Testis (tissue), 3 donors: Measurements from ENCODE around the gene METTL26. TPM values are rescaled to one million over a fixed set of nuclear protein-coding genes. Genes with fewer than 3 reads are reported as not detected.

Experiments used
- DNase-seq: peaks from one replicate; pipeline ENCODE4 v3.0.0-alpha.2; 2019
- H3K27ac ChIP-seq, 2 donors: fragments of 200-600 bp; sonication (generic); one replicate each; pipeline ENCODE4 v1.5.1; 2019
- H3K27me3 ChIP-seq: fragments of 200-600 bp; sonication (generic); one replicate; pipeline ENCODE4 v1.5.1; 2019
- H3K36me3 ChIP-seq: fragments of 200-600 bp; sonication (generic); one replicate; pipeline ENCODE4 v1.5.1; 2017; ENCODE audit warnings: low read depth; ENCODE audit errors: missing control alignments
- H3K4me1 ChIP-seq: fragments of 200-600 bp; sonication (generic); one replicate; pipeline ENCODE4 v1.5.1; 2019
- H3K4me3 ChIP-seq, 2 donors: fragments of 200-600 bp; sonication (generic); one replicate each; pipeline ENCODE4 v1.5.1; 2017 to 2019
- H3K9me3 ChIP-seq: fragments of 200-600 bp; sonication (generic); one replicate; pipeline ENCODE4 v1.5.1; 2017
- POLR2A ChIP-seq: fragments of 450-650 bp; IDR thresholded peaks from one replicate; pipeline ENCODE4 v1.6.1; 2017; ENCODE audit warnings: antibody characterized with exemption, mild to moderate bottlenecking, moderate library complexity
- WGBS, 2 donors: methylation state at CpG; one replicate each; pipeline ENCODE4 v1.1.5; 2018; 5-methylcytosine and 5-hydroxymethylcytosine counted together
- intact Hi-C: fragments of 100-400 bp; cut with DNase I; formaldehyde crosslinking; loops from one replicate; pipeline ENCODE4 v1.15.1; 2023; ENCODE audit warnings: low total_unique reads
- polyA plus RNA-seq: library from polyadenylated mRNA; stranded (reverse); fragments of 350-450 nt; fragmentation: Illumina TruSeq; extraction: RNeasy Lipid Tissue Mini Kit (QIAGEN cat#74804); gene quantifications from one replicate; pipeline ENCODE4 v1.2.3, GENCODE V29; 2014; ENCODE audit warnings: low read depth, low replicate concordance; ENCODE audit not compliant: insufficient read depth
- total RNA-seq, 2 donors: library from RNA; depleted of rRNA; stranded (reverse); fragments of >200 nt; gene quantifications; one replicate each; pipeline ENCODE4 v1.2.3, GENCODE V29; 2016
- TF ChIP-seq, protein P1 (sequence below), 3 experiments: fragments of 450-650 bp in 2 of 3; fragments of 200-600 bp in 1 of 3; sonication (generic) in 1 of 3; IDR thresholded peaks; one replicate each; pipeline ENCODE4 v1.5.1; 2016 to 2019; ENCODE audit warnings: antibody characterized with exemption in 3 of 3, mild to moderate bottlenecking in 2 of 3, moderate library complexity in 1 of 3

Gene METTL26
- total and polyA plus RNA-seq, 3 donors from 2014 or later: 72.1 to 185 (median 161) TPM

GRCh38 chr16:683396-684070 is 47.4 kb upstream of the METTL26 start:
- Histone ChIP-seq H3K27me3 (no peaks in the 10 kb centered on the region), H3K9me3 (no peaks in the 10 kb centered on the region), H3K4me1 (peaks cover 40% of the 10 kb centered on the region), H3K36me3 (no peaks in the 10 kb centered on the region), H3K4me3 (peak overlapping the region; percentile 51 to 56), H3K27ac (peak overlapping the region; percentile 45 to 79)
- TF ChIP-seq, protein P1, sequence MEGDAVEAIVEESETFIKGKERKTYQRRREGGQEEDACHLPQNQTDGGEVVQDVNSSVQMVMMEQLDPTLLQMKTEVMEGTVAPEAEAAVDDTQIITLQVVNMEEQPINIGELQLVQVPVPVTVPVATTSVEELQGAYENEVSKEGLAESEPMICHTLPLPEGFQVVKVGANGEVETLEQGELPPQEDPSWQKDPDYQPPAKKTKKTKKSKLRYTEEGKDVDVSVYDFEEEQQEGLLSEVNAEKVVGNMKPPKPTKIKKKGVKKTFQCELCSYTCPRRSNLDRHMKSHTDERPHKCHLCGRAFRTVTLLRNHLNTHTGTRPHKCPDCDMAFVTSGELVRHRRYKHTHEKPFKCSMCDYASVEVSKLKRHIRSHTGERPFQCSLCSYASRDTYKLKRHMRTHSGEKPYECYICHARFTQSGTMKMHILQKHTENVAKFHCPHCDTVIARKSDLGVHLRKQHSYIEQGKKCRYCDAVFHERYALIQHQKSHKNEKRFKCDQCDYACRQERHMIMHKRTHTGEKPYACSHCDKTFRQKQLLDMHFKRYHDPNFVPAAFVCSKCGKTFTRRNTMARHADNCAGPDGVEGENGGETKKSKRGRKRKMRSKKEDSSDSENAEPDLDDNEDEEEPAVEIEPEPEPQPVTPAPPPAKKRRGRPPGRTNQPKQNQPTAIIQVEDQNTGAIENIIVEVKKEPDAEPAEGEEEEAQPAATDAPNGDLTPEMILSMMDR (IDR thresholded peaks at IDR 0.05): no peak
- TF ChIP-seq POLR2A: no peak
- no peak for DNase-seq
- intact Hi-C loops: loop anchor here (2.0 kb wide), 1 partner anchor 57 kb away; the partner anchor contains the start of gene CIAO3
- 11 to 20% methylated on average over 7 to 42 of the region's 57 CpGs for WGBS, 2 donors

- TF ChIP-seq, protein P1 (IDR thresholded peaks at IDR 0.05): no peak
- TF ChIP-seq POLR2A: no peak
- intact Hi-C loops: loop anchor here (2.0 kb wide), 1 partner anchor 58 kb away; the partner anchor contains the start of gene CIAO3
- H3K27ac ChIP-seq: no peak overlapping the region
These were observed 46.6 kb upstream of the METTL26 start for GRCh38 chr16:682493-683395.

DNA sequence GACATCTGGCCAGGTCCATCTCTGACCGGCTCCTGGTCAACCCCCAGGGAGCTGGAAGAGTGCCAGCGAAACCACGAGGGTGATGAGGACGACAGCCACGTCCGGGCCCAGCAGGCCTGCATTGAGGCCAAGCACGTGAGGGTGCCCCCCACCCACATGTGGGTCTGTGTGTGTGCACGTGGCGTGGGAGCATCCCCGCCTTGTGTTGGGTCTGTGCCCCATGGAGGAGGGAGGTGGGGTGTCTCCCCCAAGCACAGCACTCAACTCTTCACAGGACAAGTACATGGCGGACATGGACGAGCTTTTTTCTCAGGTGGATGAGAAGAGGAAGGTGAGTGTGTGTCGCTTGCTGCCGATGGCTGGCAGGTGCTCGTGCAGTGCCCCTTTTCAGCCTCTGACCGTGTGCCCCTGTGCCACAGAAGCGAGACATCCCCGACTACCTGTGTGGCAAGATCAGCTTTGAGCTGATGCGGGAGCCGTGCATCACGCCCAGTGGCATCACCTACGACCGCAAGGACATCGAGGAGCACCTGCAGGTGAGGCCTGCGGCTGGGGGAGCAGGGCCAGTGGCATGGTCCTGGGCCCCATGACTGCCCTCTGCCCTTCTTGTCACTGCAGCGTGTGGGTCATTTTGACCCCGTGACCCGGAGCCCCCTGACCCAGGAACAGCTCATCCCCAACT is 45.8 kb upstream of the METTL26 start:
- peaks cover 40% of the 10 kb centered on the region for H3K4me1 ChIP-seq
- intact Hi-C loops: loop anchor here (2.0 kb wide), 1 partner anchor 59 kb away; the partner anchor contains the start of gene CIAO3
- no peak for TF ChIP-seq POLR2A
- H3K9me3 ChIP-seq: no peaks in the 10 kb centered on the region
- 55 to 79% methylated on average over 13 to 28 of the region's 28 CpGs for WGBS, 2 donors
- no peaks in the 10 kb centered on the region for H3K36me3 ChIP-seq
- H3K27ac ChIP-seq: no peak overlapping the region
- H3K4me3 ChIP-seq: no peak overlapping the region
- DNase-seq: no peak
- no peaks in the 10 kb centered on the region for H3K27me3 ChIP-seq

More at GRCh38 chr16:682493-683395, 46.6 kb upstream of the METTL26 start:
- Histone ChIP-seq H3K4me3 (no peak overlapping the region), H3K36me3 (no peaks in the 10 kb centered on the region), H3K4me1 (peaks cover 40% of the 10 kb centered on the region), H3K27me3 (no peaks in the 10 kb centered on the region), H3K9me3 (no peaks in the 10 kb centered on the region)
- 81 to 86% methylated on average over 18 to 33 of the region's 36 CpGs for WGBS, 2 donors
- DNase-seq: no peak

GRCh38 chr16:680967-681745 is 45.1 kb upstream of the METTL26 start:
- TF ChIP-seq, protein P1 (IDR thresholded peaks at IDR 0.05): no peak
- TF ChIP-seq POLR2A: no peak
- Histone ChIP-seq H3K27ac (peak overlapping the region in 1 of 2 donors; percentile 96), H3K4me1 (peaks cover 40% of the 10 kb centered on the region), H3K9me3 (no peaks in the 10 kb centered on the region), H3K36me3 (no peaks in the 10 kb centered on the region), H3K4me3 (peak overlapping the region; percentile 69 to 85), H3K27me3 (no peaks in the 10 kb centered on the region)
- DNase-seq: peak; percentile 64
- intact Hi-C loops: no loop called here
- 40 to 80% methylated on average over 2 to 44 of the region's 44 CpGs for WGBS, 2 donors
